ENCODE results near the gene LCLAT1. TPM values are rescaled to one million over a fixed set of nuclear protein-coding genes. Genes with fewer than 3 reads are reported as not detected.

Gene LCLAT1
- total RNA-seq, 1 experiment from 2014 or later = 32.9 TPM

- WGBS (ENCODE audit: extremely low coverage, insufficient read length, low lambda C conversion rate) = no CpG with 5 or more reads among the region's 1 CpG
- no peak for TF ChIP-seq CTCF (conservative IDR thresholded peaks at IDR 0.05)
- H3K27me3 Mint-ChIP-seq (ENCODE audit: low read depth) = no peaks in the 10 kb centered on the region
- Histone ChIP-seq H4K5ac (ENCODE audit: insufficient read length, low read depth, low read length) (no peak overlapping the region), H2BK15ac (ENCODE audit: low read depth, low read length) (no peak overlapping the region), H3K14ac (ENCODE audit: insufficient read depth, low read length) (no peak overlapping the region), H3K4me1 (ENCODE audit: insufficient read depth, low read length) (no peaks in the 10 kb centered on the region), H2AFZ (ENCODE audit: low read length) (no peak overlapping the region), H2BK12ac (ENCODE audit: insufficient read length, low read depth, low read length) (no peak overlapping the region), H3K79me2 (ENCODE audit: insufficient read depth, low read length) (no peaks in the 10 kb centered on the region; the same call in 1 of the 2 replicates), H3K9ac (ENCODE audit: extremely low read depth, insufficient read length, low read length) (no peak overlapping the region), H2BK5ac (ENCODE audit: insufficient read length, low read length) (no peak overlapping the region), H4K8ac (replicated peaks; ENCODE audit: insufficient read length, low read depth, low read length) (no peak overlapping the region), H3T11ph (ENCODE audit: low read length) (no peak overlapping the region), H3K79me1 (ENCODE audit: insufficient read depth, low read depth, low read length, poor library complexity, severe bottlenecking) (peaks cover 4% of the 10 kb centered on the region), H3K23ac (ENCODE audit: insufficient read length, low read depth, low read length) (no peak overlapping the region), H2BK120ac (ENCODE audit: low read depth, low read length, poor library complexity, severe bottlenecking) (no peak overlapping the region), H2BK20ac (ENCODE audit: low read depth, low read length, poor library complexity, severe bottlenecking) (no peak overlapping the region), H2AK5ac (ENCODE audit: insufficient read length, low read length) (no peak overlapping the region), H4K20me1 (ENCODE audit: control insufficient read depth, insufficient read depth, insufficient read length) (no peaks in the 10 kb centered on the region), H4K91ac (ENCODE audit: insufficient read length, low read depth, low read length) (no peak overlapping the region), H3K56ac (ENCODE audit: insufficient read length, low read depth, low read length) (no peak overlapping the region), H3K18ac (ENCODE audit: insufficient read length, low read depth, low read length) (no peak overlapping the region), H3K9me3 (ENCODE audit: control insufficient read depth, low read depth, low read length) (no peaks in the 10 kb centered on the region), H3K27ac (ENCODE audit: insufficient read length, low read depth, low read length) (no peak overlapping the region), H3K4ac (ENCODE audit: low read depth, low read length) (no peak overlapping the region), H3K27me3 (ENCODE audit: insufficient read depth, low read length) (no peaks in the 10 kb centered on the region), H3K4me2 (ENCODE audit: insufficient read depth, insufficient read length, low read length) (no peak overlapping the region), H3K23me2 (ENCODE audit: insufficient read length, low read depth, low read length, poor library complexity, severe bottlenecking) (no peaks in the 10 kb centered on the region)
- H3K9me3 Mint-ChIP-seq = peaks cover 6 to 12% of the 10 kb centered on the region in 2 experiments; a peak in 4 of 5 replicates
- peaks cover 13 to 19% (median 14%) of the 10 kb centered on the region in 3 experiments; a peak in 6 of 7 replicates for H3K36me3 Mint-ChIP-seq (ENCODE audit: insufficient read depth in 1 of 3, low read depth in 3 of 3)
- H3K4me3 Mint-ChIP-seq = no peak overlapping the region
- peaks cover 6 to 9% of the 10 kb centered on the region in 2 experiments for H3K4me1 Mint-ChIP-seq
- H3K27ac Mint-ChIP-seq = no peak overlapping the region
- DNase-seq = no peak
Observed at GRCh38 chr2:30470426-30470825, 23.4 kb downstream of the LCLAT1 start.

All from H9 (cell line).